ENCODE measurements around the gene SYCE3.

Gene SYCE3

GRCh38 chr22:50599816-50600455 lies 37.2 kb upstream of the SYCE3 start:
- no peak for DNase-seq (ENCODE audit: low read depth)
- no peak for TF ChIP-seq CTCF (conservative IDR thresholded peaks at IDR 0.05; ENCODE audit: low read depth, low read length)
- no peak overlapping the region for H3K4me3 ChIP-seq (ENCODE audit: low read length)

- H3K4me3 ChIP-seq (ENCODE audit: low read length), result no peak overlapping the region
- no peak for TF ChIP-seq CTCF (conservative IDR thresholded peaks at IDR 0.05; ENCODE audit: low read depth, low read length)
- DNase-seq (ENCODE audit: low read depth), result no peak
Measured at GRCh38 chr22:50597097-50597496, 34.4 kb upstream of the SYCE3 start.

- H3K4me3 ChIP-seq (ENCODE audit: low read length), result no peak overlapping the region
- TF ChIP-seq CTCF (conservative IDR thresholded peaks at IDR 0.05; ENCODE audit: low read depth, low read length), result no peak
- DNase-seq (ENCODE audit: low read depth), result no peak
Measured at GRCh38 chr22:50595189-50595588, 32.5 kb upstream of the SYCE3 start.

- H3K4me3 ChIP-seq (ENCODE audit: low read length), result no peak overlapping the region
- DNase-seq (ENCODE audit: low read depth), result no peak
- TF ChIP-seq CTCF (conservative IDR thresholded peaks at IDR 0.05; ENCODE audit: low read depth, low read length), result no peak
Measured at GRCh38 chr22:50587407-50587806, 24.7 kb upstream of the SYCE3 start.

GRCh38 chr22:50586416-50586815 lies 23.7 kb upstream of the SYCE3 start:
- no peak for DNase-seq (ENCODE audit: low read depth)
- TF ChIP-seq CTCF (conservative IDR thresholded peaks at IDR 0.05; ENCODE audit: low read depth, low read length), result no peak
- no peak overlapping the region for H3K4me3 ChIP-seq (ENCODE audit: low read length)

GRCh38 chr22:50585781-50586180 lies 23.1 kb upstream of the SYCE3 start:
- H3K4me3 ChIP-seq (ENCODE audit: low read length), result no peak overlapping the region
- DNase-seq (ENCODE audit: low read depth), result no peak

More at GRCh38 chr22:50585781-50586180, 23.1 kb upstream of the SYCE3 start:
- no peak for TF ChIP-seq CTCF (conservative IDR thresholded peaks at IDR 0.05; ENCODE audit: low read depth, low read length)
